NCI-H748 (cell line): ENCODE data around the gene ANGPTL2.

Experiments used
- DNase-seq: peaks from one replicate; lab custom pipeline; 2025; ENCODE audit not compliant: unreplicated experiment; lab: John Stamatoyannopoulos, UW

ANGPTL2 gene

GRCh38 chr9:127078336-127078735 lies 44.1 kb downstream of the ANGPTL2 start:
- DNase-seq, result no peak

GRCh38 chr9:127077644-127077946 lies 44.8 kb downstream of the ANGPTL2 start:
- DNase-seq, result no peak

- no peak for DNase-seq
Observed at GRCh38 chr9:127076860-127077643, 45.4 kb downstream of the ANGPTL2 start.

- DNase-seq, result no peak
Observed at GRCh38 chr9:127075624-127076372, 46.6 kb downstream of the ANGPTL2 start.

- no peak for DNase-seq
Observed at GRCh38 chr9:127074561-127075548, 47.6 kb downstream of the ANGPTL2 start.

GRCh38 chr9:127067603-127068220 lies 54.7 kb downstream of the ANGPTL2 start:
- no peak for DNase-seq

- no peak for DNase-seq
Observed at GRCh38 chr9:127066851-127067136, 55.6 kb downstream of the ANGPTL2 start.

GRCh38 chr9:127066060-127066850 lies 56.2 kb downstream of the ANGPTL2 start:
- DNase-seq, result no peak

GRCh38 chr9:127065592-127065991 lies 56.8 kb downstream of the ANGPTL2 start:
- DNase-seq, result no peak

GRCh38 chr9:127064335-127064734 lies 58.1 kb downstream of the ANGPTL2 start:
- no peak for DNase-seq

- DNase-seq, result no peak
Observed at GRCh38 chr9:127061411-127061810, 61.0 kb downstream of the ANGPTL2 start.

GRCh38 chr9:127059765-127060361 lies 62.6 kb downstream of the ANGPTL2 start:
- DNase-seq, result no peak

GRCh38 chr9:127059030-127059429 lies 63.4 kb downstream of the ANGPTL2 start:
- no peak for DNase-seq

GRCh38 chr9:127058645-127059021 lies 63.8 kb downstream of the ANGPTL2 start:
- DNase-seq, result no peak

- no peak for DNase-seq
Observed at GRCh38 chr9:127058011-127058644, 64.3 kb downstream of the ANGPTL2 start.

GRCh38 chr9:127056446-127056845 lies 66.0 kb downstream of the ANGPTL2 start:
- DNase-seq, result no peak

GRCh38 chr9:127055745-127056402 lies 66.6 kb downstream of the ANGPTL2 start:
- no peak for DNase-seq

- no peak for DNase-seq
Observed at GRCh38 chr9:127053960-127054359, 68.5 kb downstream of the ANGPTL2 start.
